GM20000 (cell line): Measurements from ENCODE around the gene KSR2.
"Not testable (repeated sequence)": the region's sequence is repeated elsewhere in the genome, so short reads cannot be mapped to it uniquely, and the experiment has no call there.

Experiments
- DNase-seq: peaks from one replicate; pipeline ENCODE4 v3.0.0; 2012; ENCODE audit warnings: low spot score
- CTCF ChIP-seq: IDR thresholded peaks from 2 replicates; pipeline ENCODE4 v1.5.1; 2012; ENCODE audit warnings: mild to moderate bottlenecking, control low read depth; ENCODE audit errors: extremely low read depth, missing control alignments

Gene KSR2

GRCh38 chr12:117750657-117751056 is 218.1 kb downstream of the KSR2 start:
- no peak for TF ChIP-seq CTCF
- DNase-seq, result no peak

GRCh38 chr12:117749431-117749830 is 219.4 kb downstream of the KSR2 start:
- DNase-seq, result no peak
- no peak for TF ChIP-seq CTCF

- DNase-seq, result not testable (repeated sequence)
Observed at GRCh38 chr12:117746358-117746757, 222.4 kb downstream of the KSR2 start.

GRCh38 chr12:117744418-117744817 is 224.4 kb downstream of the KSR2 start:
- TF ChIP-seq CTCF, result no peak
- no peak for DNase-seq

GRCh38 chr12:117743761-117744160 is 225.0 kb downstream of the KSR2 start:
- TF ChIP-seq CTCF, result no peak
- no peak for DNase-seq

GRCh38 chr12:117742721-117743120 is 226.1 kb downstream of the KSR2 start:
- DNase-seq, result no peak
- TF ChIP-seq CTCF, result no peak

- TF ChIP-seq CTCF, result no peak
- no peak for DNase-seq
Observed at GRCh38 chr12:117738233-117738632, 230.6 kb downstream of the KSR2 start.

- no peak for DNase-seq
- no peak for TF ChIP-seq CTCF
Observed at GRCh38 chr12:117733549-117733805, 235.3 kb downstream of the KSR2 start.
